K562 (cell line): ENCODE results near the gene HGD. TPM values are rescaled to one million over a fixed set of nuclear protein-coding genes. Genes with fewer than 3 reads are reported as not detected.

Experiments
- ARNT ChIP-seq, 2 experiments: fragments of 450-650 bp; IDR thresholded peaks; 2 replicates each; pipeline ENCODE4 v1.6.1; 2016; ENCODE audit warnings: mild to moderate bottlenecking in 1 of 2
- BRD4 ChIP-seq: fragments of 200-600 bp; sonication (generic); IDR thresholded peaks from 2 replicates; pipeline ENCODE4 v1.6.1; 2017; ENCODE audit warnings: inconsistent platforms
- CBX1 ChIP-seq: sonication (generic); IDR thresholded peaks from 2 replicates; pipeline ENCODE4 v1.6.1; 2016; ENCODE audit warnings: antibody characterized with exemption, low read depth, mild to moderate bottlenecking
- COPS2 ChIP-seq: fragments of 450-650 bp; conservative IDR thresholded peaks from 2 replicates; pipeline ENCODE4 v1.6.1; 2016; ENCODE audit warnings: mild to moderate bottlenecking, moderate library complexity
- ETV1 ChIP-seq: fragments of 450-650 bp; conservative IDR thresholded peaks from 2 replicates; pipeline ENCODE4 v1.6.1; 2016; ENCODE audit warnings: missing genetic modification characterization, control low read depth, low read depth, missing compliant biosample characterization
- FOXM1 ChIP-seq, 2 experiments: fragments of 450-650 bp in 1 of 2; sonication (generic) in 1 of 2; formaldehyde crosslinking in 1 of 2; IDR thresholded peaks; 2 replicates each; pipeline versions ENCODE4 v1.6.1 to v1.9.0; 2017 to 2022; ENCODE audit warnings: low read depth in 2 of 2, mild to moderate bottlenecking in 2 of 2, missing genetic modification reagents in 1 of 2, moderate library complexity in 1 of 2
- HMGN3 ChIP-seq: IDR thresholded peaks from 2 replicates; pipeline ENCODE4 v1.6.1; 2011; ENCODE audit warnings: borderline replicate concordance, low read depth, mild to moderate bottlenecking, mixed read lengths, low read length; ENCODE audit not compliant: insufficient read length; ENCODE audit errors: extremely low read depth
- KAT7 ChIP-seq: sonication (generic); formaldehyde crosslinking; IDR thresholded peaks from 2 replicates; pipeline ENCODE4 v1.8.0; 2022; ENCODE audit warnings: missing genetic modification reagents, mild to moderate bottlenecking, borderline replicate concordance
- MEIS2 ChIP-seq: fragments of 450-650 bp; IDR thresholded peaks from 2 replicates; pipeline ENCODE4 v1.6.1; 2014; ENCODE audit warnings: mild to moderate bottlenecking; ENCODE audit not compliant: partially characterized antibody
- NFRKB ChIP-seq: fragments of 450-650 bp; IDR thresholded peaks from 2 replicates; pipeline ENCODE4 v1.6.1; 2016; ENCODE audit warnings: low read depth
- NR2C1 ChIP-seq, 2 experiments: fragments of 450-650 bp; IDR thresholded peaks; 2 replicates each; pipeline ENCODE4 v1.6.1; 2017; ENCODE audit warnings: mild to moderate bottlenecking in 2 of 2, antibody characterized with exemption in 1 of 2, inconsistent platforms in 1 of 2, missing compliant biosample characterization in 1 of 2, missing genetic modification characterization in 1 of 2
- PCBP2 ChIP-seq: fragments of 200-400 bp; formaldehyde crosslinking; IDR thresholded peaks from 2 replicates; pipeline ENCODE4 v1.6.1; 2018; ENCODE audit warnings: low read length, low read depth, mild to moderate bottlenecking, moderate library complexity; ENCODE audit not compliant: poor library complexity, severe bottlenecking
- RBFOX2 ChIP-seq: fragments of 200-400 bp; formaldehyde crosslinking; IDR thresholded peaks from 2 replicates; pipeline ENCODE4 v1.6.1; 2017; ENCODE audit warnings: low read depth, mild to moderate bottlenecking, low read length, moderate library complexity
- RCOR1 ChIP-seq, 2 experiments: IDR thresholded peaks; 2 replicates each; pipeline ENCODE4 v1.6.1; 2012; ENCODE audit warnings: low read depth in 2 of 2, low read length in 2 of 2, borderline replicate concordance in 1 of 2, improper control_type of control experiment in 1 of 2
- SMARCA5 ChIP-seq: fragments of 450-650 bp; IDR thresholded peaks from 2 replicates; pipeline ENCODE4 v1.6.1; 2016
- TBL1XR1 ChIP-seq, 2 experiments: IDR thresholded peaks; 2 replicates each; pipeline ENCODE4 v1.6.1; 2012; ENCODE audit warnings: improper control_type of control experiment in 2 of 2, low read length in 2 of 2, mild to moderate bottlenecking in 1 of 2
- ZNF24 ChIP-seq: fragments of 450-650 bp; IDR thresholded peaks from 2 replicates; pipeline ENCODE4 v1.6.1; 2016
- ZNF696 ChIP-seq: fragments of 250-450 bp; sonication (Bioruptor Pico); conservative IDR thresholded peaks from 2 replicates; pipeline ENCODE4 v1.4.0; 2020; ENCODE audit warnings: mild to moderate bottlenecking, moderate library complexity
- polyA plus RNA-seq, 8 experiments: library from polyadenylated mRNA; depleted of rRNA in 4 of 8; stranded (reverse) in 5 of 8; unstranded in 3 of 8; fragments of >200 nt; fragmentation: Nextera tagmentation in 2 of 8; fragmentation: Illumina TruSeq in 1 of 8; extraction: Ambion mirVana in 2 of 8; extraction: Trizol in 1 of 8; gene quantifications; 2 replicates each; pipeline versions ENCODE4 v1.2.1 to v1.2.3, GENCODE V29; 2011 to 2014; ENCODE audit warnings: inconsistent platforms in 1 of 8, missing spikeins in 1 of 8
- total RNA-seq, 7 experiments: library from RNA; depleted of rRNA in 6 of 7; stranded (reverse); fragments of >200 nt in 6 of 7; fragmentation: Illumina TruSeq in 2 of 7; extraction: Trizol in 2 of 7; gene quantifications; 2 replicates each; pipeline versions ENCODE4 v1.2.1 to v1.2.3, GENCODE V29; 2011 to 2021; ENCODE audit warnings: low replicate concordance in 1 of 7
- TF ChIP-seq, protein P1 (sequence below): sonication (generic); formaldehyde crosslinking; IDR thresholded peaks from 2 replicates; pipeline ENCODE4 v1.8.0; 2022; ENCODE audit warnings: missing genetic modification reagents, mild to moderate bottlenecking, moderate library complexity, borderline replicate concordance
- TF ChIP-seq, protein P2 (sequence below): fragments of 250-450 bp; sonication (Bioruptor Pico); IDR thresholded peaks from 2 replicates; pipeline ENCODE4 v1.9.0; 2021; ENCODE audit warnings: mild to moderate bottlenecking
- TF ChIP-seq, protein P3 (sequence below), 2 experiments: IDR thresholded peaks; 2 replicates each; pipeline ENCODE4 v1.6.1; 2012; ENCODE audit warnings: improper control_type of control experiment in 2 of 2, low read depth in 2 of 2, low read length in 2 of 2, borderline replicate concordance in 1 of 2
- TF ChIP-seq, protein P4 (sequence below): sonication (generic); formaldehyde crosslinking; IDR thresholded peaks from 2 replicates; pipeline ENCODE4 v1.8.0; 2022; ENCODE audit warnings: mild to moderate bottlenecking, missing genetic modification reagents

The HGD gene
- total and polyA plus RNA-seq, 9 of the 15 experiments (the other 6 are each of a cell fraction or from before 2014, with no cell fraction given) = 0.08 to 0.25 (median 0.17) TPM; not detected in 4

DNA sequence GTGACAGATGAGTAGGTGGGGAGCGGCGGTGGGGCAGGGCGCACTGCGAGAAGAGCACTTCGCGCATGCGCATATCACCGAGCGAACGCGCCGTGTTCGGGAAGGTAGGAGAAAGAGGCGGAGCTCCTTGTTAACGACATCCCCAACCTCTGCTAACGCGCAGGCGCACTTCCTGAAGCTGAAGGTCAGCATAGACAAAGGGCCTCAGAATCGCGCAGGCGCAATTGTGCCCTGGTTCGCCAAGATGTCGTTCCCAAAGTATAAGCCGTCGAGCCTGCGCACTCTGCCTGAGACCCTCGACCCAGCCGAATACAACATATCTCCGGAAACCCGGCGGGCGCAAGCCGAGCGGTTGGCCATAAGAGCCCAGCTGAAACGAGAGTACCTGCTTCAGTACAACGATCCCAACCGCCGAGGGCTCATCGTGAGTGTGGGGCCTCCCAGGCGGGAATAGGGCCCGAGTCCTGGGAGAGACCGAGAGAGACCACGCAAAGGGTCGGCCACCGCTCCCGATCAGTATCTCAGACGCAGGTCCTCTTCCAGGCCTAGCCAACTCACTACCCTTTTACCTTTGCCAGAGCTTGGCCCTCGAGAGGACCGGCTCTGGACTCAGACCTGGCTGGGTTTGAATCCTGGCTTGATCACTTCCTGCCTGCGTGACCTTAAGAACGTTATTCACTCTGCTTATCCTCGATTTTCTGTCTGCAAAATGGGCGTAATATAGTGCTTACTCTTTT lies 85.8 kb downstream of the HGD start, which contains the start of gene NDUFB4 (continued):
- TF ChIP-seq, protein P1, sequence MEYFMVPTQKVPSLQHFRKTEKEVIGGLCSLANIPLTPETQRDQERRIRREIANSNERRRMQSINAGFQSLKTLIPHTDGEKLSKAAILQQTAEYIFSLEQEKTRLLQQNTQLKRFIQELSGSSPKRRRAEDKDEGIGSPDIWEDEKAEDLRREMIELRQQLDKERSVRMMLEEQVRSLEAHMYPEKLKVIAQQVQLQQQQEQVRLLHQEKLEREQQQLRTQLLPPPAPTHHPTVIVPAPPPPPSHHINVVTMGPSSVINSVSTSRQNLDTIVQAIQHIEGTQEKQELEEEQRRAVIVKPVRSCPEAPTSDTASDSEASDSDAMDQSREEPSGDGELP (CRISPR knock-in tag) = peak; percentile 50; the same call in 1 of the 2 replicates
- TF ChIP-seq, protein P2, sequence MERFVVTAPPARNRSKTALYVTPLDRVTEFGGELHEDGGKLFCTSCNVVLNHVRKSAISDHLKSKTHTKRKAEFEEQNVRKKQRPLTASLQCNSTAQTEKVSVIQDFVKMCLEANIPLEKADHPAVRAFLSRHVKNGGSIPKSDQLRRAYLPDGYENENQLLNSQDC = no peak
- peak; percentile 96 for TF ChIP-seq MEIS2
- no peak for TF ChIP-seq ZNF696
- no peak for TF ChIP-seq RCOR1 (IDR thresholded peaks at IDR 0.05; ENCODE audit: borderline replicate concordance in 1 of 2, low read depth in 2 of 2, low read length in 2 of 2)
- no peak for TF ChIP-seq TBL1XR1 (IDR thresholded peaks at IDR 0.05; ENCODE audit: low read length in 2 of 2)
- 0 out of 2 replicates have a peak, but pooled peaks have one; percentile 43 for TF ChIP-seq SMARCA5
- TF ChIP-seq COPS2 = no peak
- peak; percentile 90 for TF ChIP-seq RBFOX2
- TF ChIP-seq ETV1 (tag) = 0 out of 2 replicates have a peak, but pooled peaks have one; percentile 34
- peak; percentile 56; the same call in 1 of the 2 replicates for TF ChIP-seq BRD4
- peak; percentile 70; the same call in 1 of the 2 replicates for TF ChIP-seq CBX1
- TF ChIP-seq NFRKB = peak; percentile 88
- TF ChIP-seq, protein P3, sequence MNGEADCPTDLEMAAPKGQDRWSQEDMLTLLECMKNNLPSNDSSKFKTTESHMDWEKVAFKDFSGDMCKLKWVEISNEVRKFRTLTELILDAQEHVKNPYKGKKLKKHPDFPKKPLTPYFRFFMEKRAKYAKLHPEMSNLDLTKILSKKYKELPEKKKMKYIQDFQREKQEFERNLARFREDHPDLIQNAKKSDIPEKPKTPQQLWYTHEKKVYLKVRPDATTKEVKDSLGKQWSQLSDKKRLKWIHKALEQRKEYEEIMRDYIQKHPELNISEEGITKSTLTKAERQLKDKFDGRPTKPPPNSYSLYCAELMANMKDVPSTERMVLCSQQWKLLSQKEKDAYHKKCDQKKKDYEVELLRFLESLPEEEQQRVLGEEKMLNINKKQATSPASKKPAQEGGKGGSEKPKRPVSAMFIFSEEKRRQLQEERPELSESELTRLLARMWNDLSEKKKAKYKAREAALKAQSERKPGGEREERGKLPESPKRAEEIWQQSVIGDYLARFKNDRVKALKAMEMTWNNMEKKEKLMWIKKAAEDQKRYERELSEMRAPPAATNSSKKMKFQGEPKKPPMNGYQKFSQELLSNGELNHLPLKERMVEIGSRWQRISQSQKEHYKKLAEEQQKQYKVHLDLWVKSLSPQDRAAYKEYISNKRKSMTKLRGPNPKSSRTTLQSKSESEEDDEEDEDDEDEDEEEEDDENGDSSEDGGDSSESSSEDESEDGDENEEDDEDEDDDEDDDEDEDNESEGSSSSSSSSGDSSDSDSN (IDR thresholded peaks at IDR 0.05; ENCODE audit: borderline replicate concordance in 1 of 2, low read depth in 2 of 2, low read length in 2 of 2) = no peak
- no peak for TF ChIP-seq PCBP2
- no peak for TF ChIP-seq ARNT (IDR thresholded peaks at IDR 0.05)
- peak; percentile 51; the same call in 1 of the 2 replicates for TF ChIP-seq NR2C1 (IDR thresholded peaks at IDR 0.05)
- TF ChIP-seq NR2C1 (tag; IDR thresholded peaks at IDR 0.05) = peak; percentile 57
- no peak for TF ChIP-seq FOXM1 (IDR thresholded peaks at IDR 0.05; ENCODE audit: low read depth)
- no peak for TF ChIP-seq FOXM1 (CRISPR knock-in tag; IDR thresholded peaks at IDR 0.05; ENCODE audit: low read depth)
- TF ChIP-seq, protein P4, sequence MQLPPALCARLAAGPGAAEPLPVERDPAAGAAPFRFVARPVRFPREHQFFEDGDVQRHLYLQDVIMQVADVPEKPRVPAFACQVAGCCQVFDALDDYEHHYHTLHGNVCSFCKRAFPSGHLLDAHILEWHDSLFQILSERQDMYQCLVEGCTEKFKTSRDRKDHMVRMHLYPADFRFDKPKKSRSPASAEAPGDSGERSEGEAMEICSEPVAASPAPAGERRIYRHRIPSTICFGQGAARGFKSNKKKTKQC = 0 out of 2 replicates have a peak, but pooled peaks have one; percentile 16
- peak; percentile 58 for TF ChIP-seq HMGN3
- no peak for TF ChIP-seq ZNF24
- TF ChIP-seq KAT7 (CRISPR knock-in tag) = no peak
